ENCODE measurements around the gene VWA1.
"Not testable (repeated sequence)": the region's sequence is repeated elsewhere in the genome, so short reads cannot be mapped to it uniquely, and the experiment has no call there.

The VWA1 gene

GRCh38 chr1:1422465-1423244, 12.8 kb upstream of the VWA1 start:
- DNase-seq (ENCODE audit: low spot score): no peak

DNA sequence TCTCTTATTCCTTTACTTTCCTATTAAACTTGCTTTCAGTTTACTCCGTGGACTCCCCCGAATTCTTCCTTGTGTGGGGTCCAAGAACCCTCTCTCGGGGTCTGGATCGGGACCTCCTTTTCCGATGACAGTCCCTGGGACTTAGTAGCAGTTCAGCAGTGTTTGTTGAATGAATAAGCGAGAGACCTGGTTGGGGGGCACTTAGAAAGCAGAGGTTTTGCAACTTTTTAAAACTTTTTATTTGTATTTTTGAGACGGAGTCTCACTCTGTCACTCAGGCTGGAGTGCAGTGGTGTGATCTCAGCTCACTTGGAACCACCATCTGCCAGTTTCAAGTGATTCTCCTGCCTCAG, 12.3 kb upstream of the VWA1 start:
- no peak for DNase-seq (ENCODE audit: low spot score)

- DNase-seq (ENCODE audit: low spot score): no peak
These were observed 10.8 kb upstream of the VWA1 start for GRCh38 chr1:1424707-1425106.

DNA sequence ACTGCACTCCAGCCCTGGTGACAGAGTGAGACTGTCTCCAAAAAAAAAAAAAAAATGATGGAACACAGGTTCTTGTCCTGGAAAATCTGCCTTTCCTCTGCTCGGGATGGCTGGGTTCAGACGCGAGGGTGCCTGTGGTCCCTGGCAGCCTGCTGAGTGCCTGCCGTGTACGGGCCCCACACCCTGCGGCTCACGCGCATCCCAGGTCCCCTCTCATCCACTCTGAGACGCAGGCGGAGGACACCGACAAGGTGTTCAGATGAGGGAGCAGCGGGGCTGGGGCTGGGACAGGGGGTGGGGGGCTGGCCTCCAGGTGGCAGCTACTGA, 10.1 kb upstream of the VWA1 start:
- no peak for DNase-seq (ENCODE audit: low spot score)

DNA sequence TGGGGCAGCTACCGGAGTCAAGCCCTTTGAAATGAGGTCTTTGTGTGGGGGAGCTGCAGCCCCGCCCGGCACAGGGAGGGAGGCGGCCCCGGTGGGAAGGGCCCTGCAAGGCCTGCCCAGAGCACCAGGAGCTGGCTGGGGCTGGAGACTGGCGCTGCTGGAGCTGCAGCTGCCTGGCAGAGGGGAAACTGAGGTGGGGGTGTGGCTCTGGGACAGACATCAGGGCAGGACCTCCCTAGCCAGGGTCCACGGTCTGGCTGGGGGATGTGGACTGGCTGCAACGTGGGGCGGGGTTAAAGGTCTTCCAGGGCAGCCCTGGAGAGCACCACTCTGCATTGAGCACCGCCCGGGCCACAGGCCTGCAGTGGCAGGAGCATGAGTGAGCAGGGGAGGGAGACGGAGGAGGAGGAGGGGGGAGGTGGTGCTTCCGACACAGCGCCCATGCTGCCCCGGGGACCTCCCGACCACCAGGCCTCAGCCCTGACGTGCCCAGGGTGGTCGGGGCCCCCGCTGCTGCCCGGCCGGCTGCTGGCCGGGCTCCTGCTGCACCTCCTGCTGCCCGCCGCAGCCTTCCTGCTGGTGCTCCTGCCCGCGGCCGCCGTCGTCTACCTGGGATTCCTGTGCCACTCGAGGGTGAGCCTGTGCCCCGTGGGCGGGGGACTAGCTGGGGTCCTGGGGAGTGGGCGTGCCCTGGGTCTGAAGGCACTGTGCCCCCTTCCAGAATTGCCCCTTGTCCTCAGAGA, 9.6 kb upstream of the VWA1 start:
- no peak for DNase-seq (ENCODE audit: low spot score)

DNA sequence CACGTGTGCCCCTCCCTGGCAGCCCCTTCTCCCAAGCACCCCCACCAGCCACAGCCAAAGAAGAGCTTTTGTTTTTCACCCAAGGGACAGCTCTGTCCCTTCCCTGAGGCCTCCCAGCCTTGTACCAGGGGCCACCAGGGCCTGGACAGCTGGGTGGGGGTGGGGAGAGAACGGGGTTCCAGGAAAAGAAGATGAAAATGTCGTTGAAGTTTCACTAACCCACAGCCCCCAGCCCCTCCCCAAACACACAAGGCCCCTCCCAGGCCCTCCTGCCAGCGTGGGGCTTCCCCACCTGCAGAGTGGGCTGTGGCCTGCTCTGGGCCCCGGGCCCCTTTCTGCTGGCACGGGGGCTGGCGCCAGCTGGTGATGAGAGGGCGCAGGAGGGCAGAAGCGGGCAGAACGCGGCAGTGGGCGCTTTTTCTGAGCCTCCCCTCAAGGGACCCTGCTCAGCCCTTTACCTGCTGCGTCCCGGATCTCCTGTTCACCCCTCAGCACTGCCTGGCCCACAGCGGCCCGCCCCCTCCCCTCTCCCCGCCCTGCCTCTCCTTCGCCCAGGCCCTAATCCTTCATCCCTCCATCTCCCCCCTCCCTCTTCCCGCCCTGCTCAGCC, 8.9 kb upstream of the VWA1 start:
- DNase-seq (ENCODE audit: low spot score): no peak

DNA sequence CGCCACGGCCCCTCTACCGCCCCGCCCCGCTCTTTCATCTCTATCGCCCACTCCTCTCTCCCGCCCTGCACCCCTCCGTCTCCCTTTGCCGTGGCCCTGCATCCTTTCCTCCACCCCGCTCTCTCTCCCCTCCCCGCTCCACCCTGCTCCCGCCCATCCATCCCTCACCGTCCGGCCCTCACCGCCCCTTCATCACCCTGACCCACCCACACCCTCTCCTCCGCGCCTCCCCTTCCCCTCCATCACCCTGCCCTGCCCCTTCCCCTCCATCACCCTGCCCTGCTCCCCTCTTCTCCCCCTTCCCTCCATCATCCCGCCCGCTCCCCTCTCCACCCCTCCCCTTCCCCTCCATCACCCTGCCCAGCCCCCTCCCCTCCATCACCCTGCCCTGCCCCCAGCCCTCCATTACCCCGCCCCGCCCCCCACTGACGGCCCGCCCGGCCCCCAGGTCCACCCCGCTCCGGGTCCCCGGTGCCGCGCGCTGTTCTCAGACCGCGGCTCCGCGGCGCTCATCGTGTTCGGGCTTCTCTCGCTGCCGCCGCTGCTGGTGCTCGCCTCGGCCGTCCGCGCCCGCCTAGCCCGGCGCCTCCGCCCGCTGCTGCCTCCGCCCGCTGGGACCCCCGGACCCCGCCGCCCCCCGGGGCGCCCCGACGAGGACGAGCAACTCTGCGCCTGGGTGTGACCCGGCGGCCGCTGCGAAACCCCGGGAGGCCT, 8.2 kb upstream of the VWA1 start:
- no peak for DNase-seq (ENCODE audit: low spot score)

DNA sequence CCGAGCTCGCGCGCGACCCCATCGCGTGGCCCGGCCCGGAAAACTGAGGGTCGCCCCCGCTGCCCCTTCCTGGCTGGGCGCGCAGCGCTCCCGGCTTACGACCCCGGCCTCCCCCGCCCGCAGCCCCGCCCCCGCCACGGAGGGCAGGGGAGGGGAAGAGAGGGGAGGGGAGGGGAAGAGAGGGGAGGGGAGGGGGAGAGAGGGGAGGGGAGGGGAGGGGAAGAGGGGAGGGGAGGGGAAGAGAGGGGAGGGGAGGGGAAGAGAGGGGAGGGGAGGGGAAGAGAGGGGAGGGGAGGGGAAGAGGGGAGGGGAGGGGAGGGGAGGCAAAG, 7.7 kb upstream of the VWA1 start:
- no peak for DNase-seq (ENCODE audit: low spot score)

DNA sequence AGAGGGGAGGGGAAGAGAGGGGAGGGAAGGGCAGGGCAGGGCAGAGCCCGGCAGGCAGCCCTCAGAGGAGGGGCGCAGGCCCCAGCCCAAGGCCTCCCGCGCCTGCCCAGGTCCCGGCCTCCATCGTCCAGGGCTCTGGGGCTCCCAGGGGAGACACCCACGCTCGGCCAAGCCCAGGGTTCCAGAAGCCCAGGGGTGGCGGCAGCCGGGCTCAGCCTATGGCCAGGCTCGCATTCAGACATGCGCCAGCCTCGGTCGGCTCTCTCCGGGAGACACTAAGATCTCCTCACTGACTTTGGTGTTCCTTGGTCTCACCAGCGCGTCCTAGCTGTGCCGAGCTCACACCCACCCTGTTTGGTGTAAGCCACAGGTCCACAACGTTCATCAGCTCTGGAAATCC, 7.3 kb upstream of the VWA1 start:
- no peak for DNase-seq (ENCODE audit: low spot score)

- DNase-seq (ENCODE audit: low spot score): not testable (repeated sequence)
These were observed 6.5 kb upstream of the VWA1 start for GRCh38 chr1:1428967-1429366.

DNA sequence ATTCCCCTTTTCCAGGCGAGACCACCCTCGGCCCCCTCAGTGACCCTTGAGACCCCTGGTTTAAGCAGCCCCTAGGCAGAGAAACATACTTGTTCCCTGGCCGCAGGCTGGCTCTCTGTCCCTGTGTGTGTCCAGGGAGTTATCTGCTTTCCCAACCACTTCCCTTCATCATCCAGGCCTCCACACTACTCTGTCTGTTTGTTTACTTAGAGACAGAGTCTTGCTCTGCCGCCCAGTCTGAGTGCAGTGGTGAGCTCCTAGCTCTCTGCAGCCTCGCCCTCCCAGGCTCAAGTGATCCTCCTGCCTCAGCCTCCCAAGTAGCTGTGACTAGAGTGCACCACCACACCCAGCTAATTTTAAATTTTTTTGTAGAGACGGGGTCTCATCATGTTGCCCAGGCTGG, 5.8 kb upstream of the VWA1 start:
- no peak for DNase-seq (ENCODE audit: low spot score)

- DNase-seq (ENCODE audit: low spot score): no peak
These were observed 5.1 kb upstream of the VWA1 start for GRCh38 chr1:1430114-1430982.

DNA sequence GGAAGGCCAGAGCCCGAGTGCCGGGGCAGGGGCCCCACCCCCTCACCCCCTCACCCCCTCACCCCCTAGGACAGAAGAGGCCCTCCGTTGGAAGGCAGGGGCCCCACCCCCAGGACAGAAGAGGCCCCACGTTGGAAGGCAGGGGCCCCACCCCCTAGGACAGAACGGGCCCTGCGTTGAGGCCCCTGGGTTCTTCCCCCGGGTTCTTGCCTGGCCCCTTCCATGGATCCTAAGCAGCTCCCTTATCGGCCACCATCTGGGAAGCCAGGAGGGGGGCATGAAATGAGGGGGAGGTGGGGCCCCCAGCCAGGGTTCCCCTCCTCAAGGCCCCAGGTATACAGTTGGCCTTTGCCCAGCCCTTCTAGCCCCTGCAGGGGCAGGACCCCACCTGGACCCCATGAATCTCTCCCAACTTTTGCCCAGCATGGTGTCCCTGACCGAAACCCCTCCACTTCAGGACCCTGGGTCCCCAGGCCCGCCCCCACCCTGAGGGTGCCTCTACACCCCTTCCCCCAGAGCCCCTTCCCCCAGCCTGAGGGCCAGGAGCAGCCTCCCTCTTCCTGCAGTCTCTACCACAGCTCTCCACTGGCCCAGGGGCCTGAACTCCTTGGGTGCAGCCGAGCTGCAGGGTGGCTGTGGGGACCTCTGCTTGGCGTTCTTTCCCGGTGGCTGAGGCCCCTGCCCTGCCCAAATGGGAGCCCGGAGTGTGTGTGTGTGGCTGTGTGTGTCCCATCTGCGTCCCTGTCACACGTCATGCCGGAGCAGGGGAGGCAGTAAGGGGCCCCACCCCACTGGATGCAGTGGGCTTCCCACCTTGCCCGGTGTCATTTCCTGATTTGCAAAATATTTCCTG, 4.3 kb upstream of the VWA1 start:
- DNase-seq (ENCODE audit: low spot score): no peak

- DNase-seq (ENCODE audit: low spot score): no peak
These were observed 3.6 kb upstream of the VWA1 start for GRCh38 chr1:1431845-1432273.

DNA sequence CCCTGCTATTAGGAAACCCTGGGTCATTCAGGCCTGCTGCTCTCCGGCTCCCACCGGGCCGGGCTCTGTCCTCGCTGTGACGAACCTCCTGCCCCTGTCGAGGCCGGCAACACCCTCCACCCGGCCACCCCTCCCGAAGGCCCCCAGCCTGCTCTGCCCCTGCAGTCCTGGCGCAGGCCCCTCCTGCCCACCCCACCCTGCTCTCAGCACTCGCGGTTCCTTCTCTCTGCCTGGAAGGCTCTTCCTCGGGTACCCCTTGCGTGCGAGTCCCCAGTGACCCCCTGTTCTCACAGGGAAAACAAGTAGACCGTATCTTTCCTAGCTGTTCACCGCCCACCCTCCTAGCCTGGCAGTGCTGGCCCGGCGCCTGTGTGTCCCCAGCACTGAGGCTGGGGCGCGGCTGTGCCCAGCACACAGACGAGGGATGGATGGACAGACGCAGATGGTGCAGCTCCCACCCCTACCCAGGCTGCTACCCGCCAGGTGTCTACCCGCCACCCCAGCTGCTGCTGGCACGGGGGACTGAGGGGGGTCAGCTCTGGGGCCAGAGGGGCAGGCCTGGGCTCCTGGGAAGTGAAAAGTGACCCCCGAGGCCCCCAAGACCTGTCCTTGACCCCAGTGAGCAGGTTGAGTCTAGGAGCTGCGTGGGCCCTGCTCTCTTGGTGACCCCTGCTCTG, 3.1 kb upstream of the VWA1 start:
- no peak for DNase-seq (ENCODE audit: low spot score)

- no peak for DNase-seq (ENCODE audit: low spot score)
These were observed 2.3 kb upstream of the VWA1 start for GRCh38 chr1:1432951-1433803.

DNA sequence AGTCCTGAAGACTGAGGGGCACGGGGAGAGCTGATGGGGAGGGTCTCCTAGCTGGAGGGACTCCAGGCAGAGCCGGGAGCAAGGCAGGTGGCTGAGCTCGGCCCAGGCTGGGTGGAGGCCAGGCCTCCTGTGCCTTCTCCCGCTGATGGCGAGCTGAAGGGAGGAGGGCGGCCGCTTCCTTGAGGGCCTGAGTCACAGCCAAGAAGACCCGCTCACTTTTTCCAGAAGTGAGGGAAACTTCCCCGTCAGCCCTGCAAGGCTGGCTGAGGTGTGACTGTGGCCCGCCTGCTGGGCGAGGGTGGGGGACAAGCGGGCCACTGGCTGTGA, 1.7 kb upstream of the VWA1 start:
- DNase-seq (ENCODE audit: low spot score): no peak

GRCh38 chr1:1434131-1434823, 1.2 kb upstream of the VWA1 start:
- no peak for DNase-seq (ENCODE audit: low spot score)

DNA sequence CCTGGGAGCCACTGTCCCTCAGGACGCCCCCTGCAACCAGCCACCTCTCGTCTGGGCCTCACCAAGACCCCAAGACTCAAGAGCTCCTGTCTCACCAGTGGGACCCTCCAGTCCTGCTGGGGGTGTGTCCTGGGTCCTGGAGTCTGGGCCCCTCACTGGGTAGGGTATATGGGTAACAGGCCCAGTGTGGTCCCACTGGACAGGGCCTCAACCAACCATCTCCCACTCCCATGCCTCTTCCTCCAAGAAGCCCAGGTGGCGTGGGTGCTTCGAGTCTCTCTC, 725 bp upstream of the VWA1 start:
- no peak for DNase-seq (ENCODE audit: low spot score)

Measured in hematopoietic multipotent progenitor cell treated with erythropoietin and hydrocortisone succinate and interleukin-3 and kit ligand, for 17 days (in vitro differentiated cells).